GM12873 (cell line): ENCODE data around the gene MSTO1.

Experiments
- CTCF ChIP-seq: IDR thresholded peaks from 2 replicates; pipeline ENCODE4 v1.5.1; 2012; ENCODE audit warnings: low read depth, mild to moderate bottlenecking, moderate library complexity, low read length, control low read depth; ENCODE audit not compliant: insufficient read depth; ENCODE audit errors: missing control alignments

The MSTO1 gene

GRCh38 chr1:155598842-155599331 is 11.1 kb upstream of the MSTO1 start:
- TF ChIP-seq CTCF = no peak

GRCh38 chr1:155607708-155608107 is 2.3 kb upstream of the MSTO1 start:
- TF ChIP-seq CTCF = peak; percentile 26

- TF ChIP-seq CTCF = no peak
Measured at GRCh38 chr1:155608888-155609225, 1.2 kb upstream of the MSTO1 start.

GRCh38 chr1:155622191-155622590 is 12.2 kb downstream of the MSTO1 start:
- TF ChIP-seq CTCF = no peak

GRCh38 chr1:155623357-155623756 is 13.3 kb downstream of the MSTO1 start:
- TF ChIP-seq CTCF = no peak

- TF ChIP-seq CTCF = no peak
Measured at GRCh38 chr1:155636397-155637153, 26.6 kb downstream of the MSTO1 start.

- TF ChIP-seq CTCF = no peak
Measured at GRCh38 chr1:155640367-155640766, 30.3 kb downstream of the MSTO1 start.
